Uterus (tissue), 4 donors: Measurements from ENCODE around the gene RIPPLY3. TPM values are rescaled to one million over a fixed set of nuclear protein-coding genes. Genes with fewer than 3 reads are reported as not detected.

Experiments used
- DNase-seq, 2 donors: peaks; one replicate each; pipeline ENCODE4 v3.0.0-alpha.2; 2019 to 2020
- H3K27ac ChIP-seq, 2 donors: fragments of 200-600 bp; sonication (generic); 1 replicate in 1 of 2; 2 replicates in 1 of 2; pipeline ENCODE4 v1.5.1; 2016 to 2018
- H3K27me3 ChIP-seq, 2 donors: fragments of 200-600 bp; sonication (generic); one replicate each; pipeline ENCODE4 v1.5.1; 2018 to 2019; ENCODE audit warnings: control low read depth in 1 of 2
- H3K36me3 ChIP-seq, 2 donors: fragments of 200-600 bp; sonication (generic); one replicate each; pipeline ENCODE4 v1.5.1; 2019; ENCODE audit warnings: control low read depth in 1 of 2
- H3K4me1 ChIP-seq, 2 donors: fragments of 200-600 bp; sonication (generic); one replicate each; pipeline ENCODE4 v1.5.1; 2018 to 2019; ENCODE audit warnings: control low read depth in 1 of 2
- H3K4me3 ChIP-seq, 2 donors: fragments of 200-600 bp; sonication (generic); 1 replicate in 1 of 2; 2 replicates in 1 of 2; pipeline ENCODE4 v1.5.1; 2018 to 2019; ENCODE audit warnings: mild to moderate bottlenecking in 1 of 2
- H3K9me3 ChIP-seq, 2 donors: fragments of 200-600 bp; sonication (generic); one replicate each; pipeline ENCODE4 v1.5.1; 2019; ENCODE audit warnings: control low read depth in 1 of 2
- POLR2A ChIP-seq, 2 donors: fragments of 450-650 bp; IDR thresholded peaks; one replicate each; pipeline ENCODE4 v1.6.1; 2016; ENCODE audit warnings: antibody characterized with exemption in 2 of 2, mild to moderate bottlenecking in 1 of 2, moderate library complexity in 1 of 2
- intact Hi-C: fragments of 100-400 bp; cut with DNase I; formaldehyde crosslinking; loops from one replicate; pipeline ENCODE4 v1.15.1; 2023; ENCODE audit warnings: low total_unique reads
- total RNA-seq, 4 donors: library from RNA; depleted of rRNA in 3 of 4; stranded (reverse); fragments of >200 nt in 3 of 4; gene quantifications; one replicate each; pipeline versions ENCODE4 v1.1.0 to v1.2.4, GENCODE V29; 2014 to 2023
- TF ChIP-seq, protein P1 (sequence below), 4 experiments: fragments of 200-600 bp in 2 of 4; fragments of 450-650 bp in 2 of 4; sonication (generic) in 2 of 4; IDR thresholded peaks; one replicate each; pipeline ENCODE4 v1.5.1; 2016 to 2019; ENCODE audit warnings: antibody characterized with exemption in 4 of 4, mild to moderate bottlenecking in 2 of 4, moderate library complexity in 1 of 4
- donor health status: DM: yes; HTN: yes; CAD: no.

The RIPPLY3 gene
- total RNA-seq, 4 donors from 2014 or later, result 0.62 TPM; not detected in 3

DNA sequence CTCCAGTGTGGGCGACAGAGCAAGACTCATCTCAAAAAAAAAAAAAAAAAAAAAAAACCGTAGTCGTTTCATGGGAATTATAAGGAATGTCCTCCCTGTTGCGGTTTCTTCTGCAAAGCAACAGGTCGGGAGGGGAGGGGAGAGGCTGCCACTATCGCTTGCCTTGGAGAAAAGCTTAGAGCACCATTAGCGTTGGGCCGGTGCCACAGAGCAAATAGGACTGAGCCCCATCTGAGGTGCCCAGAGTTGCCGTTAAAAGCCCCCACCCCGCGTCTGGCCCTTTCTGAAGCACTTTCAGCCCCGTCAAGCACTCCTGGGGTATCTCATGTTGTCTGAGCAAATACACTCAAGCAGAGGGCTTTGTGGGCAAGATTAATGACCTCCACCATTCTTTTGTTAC, 2.2 kb downstream of the RIPPLY3 start:
- Histone ChIP-seq H3K4me3 (no peak overlapping the region), H3K4me1 (no peaks in the 10 kb centered on the region), H3K36me3 (no peaks in the 10 kb centered on the region), H3K27me3 (peaks cover 5 to 8% of the 10 kb centered on the region in 2 donors), H3K27ac (no peak overlapping the region), H3K9me3 (no peaks in the 10 kb centered on the region)
- TF ChIP-seq POLR2A (IDR thresholded peaks at IDR 0.05), result no peak
- TF ChIP-seq, protein P1, sequence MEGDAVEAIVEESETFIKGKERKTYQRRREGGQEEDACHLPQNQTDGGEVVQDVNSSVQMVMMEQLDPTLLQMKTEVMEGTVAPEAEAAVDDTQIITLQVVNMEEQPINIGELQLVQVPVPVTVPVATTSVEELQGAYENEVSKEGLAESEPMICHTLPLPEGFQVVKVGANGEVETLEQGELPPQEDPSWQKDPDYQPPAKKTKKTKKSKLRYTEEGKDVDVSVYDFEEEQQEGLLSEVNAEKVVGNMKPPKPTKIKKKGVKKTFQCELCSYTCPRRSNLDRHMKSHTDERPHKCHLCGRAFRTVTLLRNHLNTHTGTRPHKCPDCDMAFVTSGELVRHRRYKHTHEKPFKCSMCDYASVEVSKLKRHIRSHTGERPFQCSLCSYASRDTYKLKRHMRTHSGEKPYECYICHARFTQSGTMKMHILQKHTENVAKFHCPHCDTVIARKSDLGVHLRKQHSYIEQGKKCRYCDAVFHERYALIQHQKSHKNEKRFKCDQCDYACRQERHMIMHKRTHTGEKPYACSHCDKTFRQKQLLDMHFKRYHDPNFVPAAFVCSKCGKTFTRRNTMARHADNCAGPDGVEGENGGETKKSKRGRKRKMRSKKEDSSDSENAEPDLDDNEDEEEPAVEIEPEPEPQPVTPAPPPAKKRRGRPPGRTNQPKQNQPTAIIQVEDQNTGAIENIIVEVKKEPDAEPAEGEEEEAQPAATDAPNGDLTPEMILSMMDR (IDR thresholded peaks at IDR 0.05), result no peak
- intact Hi-C loops, result no loop called here
- DNase-seq, result no peak

- DNase-seq, result peak; percentile 56 to 78
- Histone ChIP-seq H3K9me3 (no peaks in the 10 kb centered on the region), H3K27me3 (peaks cover 5 to 8% of the 10 kb centered on the region in 2 donors), H3K4me1 (no peaks in the 10 kb centered on the region), H3K27ac (no peak overlapping the region), H3K4me3 (peak overlapping the region in 1 of 2 donors; percentile 7), H3K36me3 (no peaks in the 10 kb centered on the region)
- TF ChIP-seq, protein P1 (IDR thresholded peaks at IDR 0.05), result peak; percentile 53 to 77 (median 70)
- TF ChIP-seq POLR2A (IDR thresholded peaks at IDR 0.05), result no peak
- intact Hi-C loops, result no loop called here
Observed at GRCh38 chr21:37009740-37010341, 3.3 kb downstream of the RIPPLY3 start.

GRCh38 chr21:37017951-37018679, 11.6 kb downstream of the RIPPLY3 start:
- Histone ChIP-seq H3K9me3 (no peaks in the 10 kb centered on the region), H3K4me3 (no peak overlapping the region), H3K27me3 (no peaks in the 10 kb centered on the region), H3K36me3 (no peaks in the 10 kb centered on the region), H3K4me1 (no peaks in the 10 kb centered on the region), H3K27ac (no peak overlapping the region)
- no peak for DNase-seq
- intact Hi-C loops, result no loop called here
- TF ChIP-seq POLR2A (IDR thresholded peaks at IDR 0.05), result no peak
- TF ChIP-seq, protein P1 (IDR thresholded peaks at IDR 0.05), result no peak

GRCh38 chr21:37026499-37026898, 20.0 kb downstream of the RIPPLY3 start:
- no peak overlapping the region for H3K27ac ChIP-seq
- TF ChIP-seq, protein P1 (IDR thresholded peaks at IDR 0.05), result no peak
- TF ChIP-seq POLR2A (IDR thresholded peaks at IDR 0.05), result no peak
- H3K9me3 ChIP-seq, result no peaks in the 10 kb centered on the region
- intact Hi-C loops, result no loop called here
- H3K4me3 ChIP-seq, result no peak overlapping the region
- DNase-seq, result no peak
- no peaks in the 10 kb centered on the region for H3K4me1 ChIP-seq
- no peaks in the 10 kb centered on the region for H3K27me3 ChIP-seq
- H3K36me3 ChIP-seq, result no peaks in the 10 kb centered on the region

DNA sequence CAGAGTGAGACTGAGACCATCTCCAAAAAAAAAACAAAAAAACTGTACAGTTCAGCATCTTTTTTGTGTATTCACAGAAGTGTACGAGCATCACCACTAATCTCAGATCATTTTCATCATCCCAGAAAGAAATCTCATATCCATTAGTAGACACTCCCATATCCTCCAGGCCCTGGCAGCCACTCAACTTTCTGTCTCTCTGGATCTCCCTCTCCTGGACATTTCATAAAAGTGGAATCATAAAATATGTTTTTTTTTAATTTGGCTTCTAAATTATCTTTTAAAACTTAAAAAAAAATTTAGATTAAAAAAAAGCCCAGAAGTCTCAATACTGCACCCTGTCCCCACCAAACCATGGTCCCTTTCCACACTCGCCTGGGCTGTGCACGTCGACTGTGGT, 22.1 kb downstream of the RIPPLY3 start:
- H3K4me3 ChIP-seq, result no peak overlapping the region
- H3K9me3 ChIP-seq, result no peaks in the 10 kb centered on the region
- no peak overlapping the region for H3K27ac ChIP-seq
- intact Hi-C loops, result no loop called here
- TF ChIP-seq POLR2A (IDR thresholded peaks at IDR 0.05), result no peak
- TF ChIP-seq, protein P1 (IDR thresholded peaks at IDR 0.05), result no peak
- H3K4me1 ChIP-seq, result no peaks in the 10 kb centered on the region
- no peak for DNase-seq
- no peaks in the 10 kb centered on the region for H3K27me3 ChIP-seq
- H3K36me3 ChIP-seq, result no peaks in the 10 kb centered on the region
